NCI-H1105 treated with DMSO at 0.1 percent for 48 hours (cell line): ENCODE measurements around the gene STK32B.

Experiments used
- DNase-seq: peaks from one replicate; lab custom pipeline; 2025; lab: John Stamatoyannopoulos, UW

The STK32B gene

GRCh38 chr4:5365071-5366008 lies 314.1 kb downstream of the STK32B start:
- peak; percentile 2 for DNase-seq

- no peak for DNase-seq
These were observed 314.7 kb downstream of the STK32B start for GRCh38 chr4:5366009-5366386.

- no peak for DNase-seq
These were observed 315.1 kb downstream of the STK32B start for GRCh38 chr4:5366421-5366820.

- DNase-seq, result no peak
These were observed 317.1 kb downstream of the STK32B start for GRCh38 chr4:5368426-5368825.

- no peak for DNase-seq
These were observed 319.0 kb downstream of the STK32B start for GRCh38 chr4:5370286-5370685.

- no peak for DNase-seq
These were observed 320.3 kb downstream of the STK32B start for GRCh38 chr4:5371415-5372190.

GRCh38 chr4:5372198-5372597 lies 320.9 kb downstream of the STK32B start:
- DNase-seq, result no peak

- DNase-seq, result no peak
These were observed 322.0 kb downstream of the STK32B start for GRCh38 chr4:5373327-5373726.

- DNase-seq, result no peak
These were observed 323.3 kb downstream of the STK32B start for GRCh38 chr4:5374592-5374991.

GRCh38 chr4:5374994-5375393 lies 323.7 kb downstream of the STK32B start:
- DNase-seq, result no peak

GRCh38 chr4:5376015-5376414 lies 324.7 kb downstream of the STK32B start:
- no peak for DNase-seq

- DNase-seq, result no peak
These were observed 326.7 kb downstream of the STK32B start for GRCh38 chr4:5378002-5378401.

- no peak for DNase-seq
These were observed 328.6 kb downstream of the STK32B start for GRCh38 chr4:5379895-5380294.

GRCh38 chr4:5381961-5382441 lies 330.7 kb downstream of the STK32B start:
- DNase-seq, result no peak

GRCh38 chr4:5383191-5383980 lies 332.1 kb downstream of the STK32B start:
- DNase-seq, result no peak

GRCh38 chr4:5385741-5386311 lies 334.5 kb downstream of the STK32B start:
- DNase-seq, result no peak

- no peak for DNase-seq
These were observed 335.6 kb downstream of the STK32B start for GRCh38 chr4:5386921-5387320.

GRCh38 chr4:5387457-5387856 lies 336.2 kb downstream of the STK32B start:
- DNase-seq, result no peak

- no peak for DNase-seq
These were observed 338.6 kb downstream of the STK32B start for GRCh38 chr4:5389756-5390310.

GRCh38 chr4:5391492-5391891 lies 340.2 kb downstream of the STK32B start:
- no peak for DNase-seq

- no peak for DNase-seq
These were observed 342.7 kb downstream of the STK32B start for GRCh38 chr4:5393911-5394513.
